T-cell (primary cell): Measurements from ENCODE around the gene NEIL1. TPM values are rescaled to one million over a fixed set of nuclear protein-coding genes. Genes with fewer than 3 reads are reported as not detected.

Experiments used
- ATAC-seq, 4 experiments: fragments of 200-7000 bp in 3 of 4; fragments of 150-1000 bp in 1 of 4; cut with Tn5 transposase; replicated peaks in 1 of 4; 1 replicate in 3 of 4; 2 replicates in 1 of 4; pipeline ENCODE4 v1.10.0; 2021; ENCODE audit warnings: moderate library complexity in 3 of 4, mild to moderate bottlenecking in 2 of 4, moderate number of reproducible peaks in 1 of 4
- CTCF ChIA-PET, 2 donors: fragments of 300-600 bp; sonication (Branson Sonifier 250); formaldehyde crosslinking; loops; one replicate each; lab custom pipeline; 2022; ENCODE audit warnings: antibody characterized with exemption in 2 of 2; lab: Charles Lee
- POLR2A ChIA-PET, 2 donors: fragments of 300-600 bp; sonication (Branson Sonifier 250); formaldehyde crosslinking; loops; one replicate each; lab custom pipeline; 2022; ENCODE audit warnings: antibody characterized with exemption in 2 of 2; lab: Charles Lee
- DNase-seq, 35 experiments: peaks; one replicate each; pipeline versions ENCODE4 v3.0.0 to v3.0.0-alpha.2; 2013 to 2023
- H3K27ac ChIP-seq: one replicate; pipeline ENCODE4 v1.5.1; 2013; ENCODE audit warnings: low read length
- H3K27me3 ChIP-seq, 2 experiments: replicated peaks in 1 of 2; 1 replicate in 1 of 2; 2 replicates in 1 of 2; pipeline versions ENCODE4 v1.6.1 to v1.7.0; 2013; ENCODE audit warnings: low read length in 1 of 2, mixed read lengths in 1 of 2; ENCODE audit not compliant: control insufficient read depth in 2 of 2, insufficient read depth in 2 of 2; ENCODE audit errors: extremely low read depth in 1 of 2
- H3K36me3 ChIP-seq, 2 donors: 1 replicate in 1 of 2; 2 replicates in 1 of 2; pipeline versions ENCODE4 v1.6.1 to v1.7.0; 2013; ENCODE audit warnings: low read length in 1 of 2; ENCODE audit not compliant: control insufficient read depth in 2 of 2, insufficient read depth in 1 of 2; ENCODE audit errors: extremely low read depth in 1 of 2
- H3K4me1 ChIP-seq, 2 experiments: 1 replicate in 1 of 2; 2 replicates in 1 of 2; pipeline versions ENCODE4 v1.6.1 to v1.7.0; 2013; ENCODE audit warnings: low read length in 2 of 2, mixed read lengths in 1 of 2; ENCODE audit not compliant: insufficient read depth in 2 of 2, control insufficient read depth in 1 of 2; ENCODE audit errors: extremely low read depth in 1 of 2
- H3K4me3 ChIP-seq, 2 donors: 1 replicate in 1 of 2; 2 replicates in 1 of 2; pipeline versions ENCODE4 v1.5.1 to v1.7.0; 2013; ENCODE audit warnings: mild to moderate bottlenecking in 2 of 2, low read length in 1 of 2, moderate library complexity in 1 of 2; ENCODE audit not compliant: control insufficient read depth in 1 of 2; ENCODE audit errors: extremely low read depth in 1 of 2
- H3K9me3 ChIP-seq: 2 replicates; pipeline ENCODE4 v1.7.0; 2013
- H3K27ac Mint-ChIP-seq, 2 donors: one replicate each; pipeline ENCODE4 v1.8.0; 2020 to 2021; ENCODE audit warnings: mild to moderate bottlenecking in 2 of 2, mixed read lengths in 2 of 2
- H3K27me3 Mint-ChIP-seq, 2 donors: one replicate each; pipeline ENCODE4 v1.8.0; 2021 to 2022; ENCODE audit warnings: mixed read lengths in 2 of 2
- H3K36me3 Mint-ChIP-seq: one replicate; pipeline ENCODE4 v1.8.0; 2021; ENCODE audit warnings: mixed read lengths
- H3K4me1 Mint-ChIP-seq, 3 donors: one replicate each; pipeline ENCODE4 v1.8.0; 2020 to 2022; ENCODE audit warnings: mixed read lengths in 3 of 3, mild to moderate bottlenecking in 1 of 3
- H3K4me3 Mint-ChIP-seq, 3 donors: one replicate each; pipeline ENCODE4 v1.8.0; 2020 to 2022; ENCODE audit warnings: mild to moderate bottlenecking in 3 of 3, mixed read lengths in 3 of 3, moderate library complexity in 3 of 3
- H3K9me3 Mint-ChIP-seq, 3 donors: one replicate each; pipeline ENCODE4 v1.8.0; 2020 to 2022; ENCODE audit warnings: mixed read lengths in 3 of 3
- WGBS: methylation state at CpG from one replicate; pipeline ENCODE4 v1.1.5; 2013; ENCODE audit warnings: missing lambda C conversion rate; ENCODE audit not compliant: insufficient coverage; 5-methylcytosine and 5-hydroxymethylcytosine counted together
- total RNA-seq, 35 experiments: library from RNA in 6 of 35; stranded (reverse) in 6 of 35; fragments of 120-200 nt in 1 of 35; gene quantifications; one replicate each; pipeline versions ENCODE4 v1.2.1 to v1.2.4 and lab custom pipeline; 2013 to 2026

Gene NEIL1
- total RNA-seq, 5 donors from 2014 or later (not counting 1 experiment from before 2014, with no cell fraction given) = 11.9 to 35.0 (median 15.1) TPM

DNA sequence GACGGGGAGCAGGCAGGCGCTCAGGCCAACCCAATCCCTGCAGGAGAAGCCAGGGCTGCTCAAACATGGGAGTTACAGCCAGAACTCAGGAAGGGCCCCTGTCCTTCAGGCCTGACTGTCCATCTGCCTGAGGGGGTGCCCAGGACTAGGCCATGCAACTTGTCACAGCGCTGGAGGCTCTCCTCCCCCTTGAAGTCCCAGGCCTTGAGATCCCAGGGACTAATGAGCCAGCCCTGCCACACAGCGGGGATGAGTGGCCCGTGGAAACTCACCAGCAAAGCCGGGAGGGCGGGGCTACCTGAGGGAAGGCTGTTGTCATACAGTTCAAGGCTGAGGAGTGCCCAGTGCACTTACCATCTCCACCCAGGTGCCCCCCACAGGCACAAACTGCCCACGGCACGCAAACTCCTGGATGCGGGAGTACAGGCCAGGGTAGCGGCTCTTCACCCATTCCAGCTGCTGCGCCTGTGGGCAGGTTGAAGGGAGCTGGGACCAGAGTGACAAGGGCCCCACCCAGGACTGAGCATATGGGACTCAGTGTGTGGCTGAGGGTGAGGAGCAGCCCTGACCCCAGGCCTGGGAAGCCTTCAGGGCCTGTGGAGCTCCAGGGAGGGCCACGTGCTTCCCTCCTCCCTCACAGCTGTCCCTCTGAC lies 15.3 kb downstream of the NEIL1 start:
- Histone ChIP-seq H3K27ac (no peak overlapping the region), H3K4me3 (no peak overlapping the region), H3K27me3 (no peaks in the 10 kb centered on the region), H3K36me3 (peaks cover 13 to 80% of the 10 kb centered on the region in 2 donors), H3K9me3 (no peaks in the 10 kb centered on the region), H3K4me1 (peaks cover 0 to under 1% of the 10 kb centered on the region in 2 experiments)
- Mint-ChIP-seq H3K4me3 (no peak overlapping the region), H3K36me3 (peaks cover 26% of the 10 kb centered on the region), H3K9me3 (no peaks in the 10 kb centered on the region), H3K4me1 (peaks cover 0 to 7% (median 5%) of the 10 kb centered on the region in 3 donors), H3K27ac (no peak overlapping the region), H3K27me3 (no peaks in the 10 kb centered on the region)
- peak in 1 of 4 experiments; percentile 18 for ATAC-seq
- CTCF ChIA-PET = no interaction called here
- 100% methylated on average over 9 of the region's 13 CpGs for WGBS
- POLR2A ChIA-PET = no interaction called here
- no peak for DNase-seq

DNA sequence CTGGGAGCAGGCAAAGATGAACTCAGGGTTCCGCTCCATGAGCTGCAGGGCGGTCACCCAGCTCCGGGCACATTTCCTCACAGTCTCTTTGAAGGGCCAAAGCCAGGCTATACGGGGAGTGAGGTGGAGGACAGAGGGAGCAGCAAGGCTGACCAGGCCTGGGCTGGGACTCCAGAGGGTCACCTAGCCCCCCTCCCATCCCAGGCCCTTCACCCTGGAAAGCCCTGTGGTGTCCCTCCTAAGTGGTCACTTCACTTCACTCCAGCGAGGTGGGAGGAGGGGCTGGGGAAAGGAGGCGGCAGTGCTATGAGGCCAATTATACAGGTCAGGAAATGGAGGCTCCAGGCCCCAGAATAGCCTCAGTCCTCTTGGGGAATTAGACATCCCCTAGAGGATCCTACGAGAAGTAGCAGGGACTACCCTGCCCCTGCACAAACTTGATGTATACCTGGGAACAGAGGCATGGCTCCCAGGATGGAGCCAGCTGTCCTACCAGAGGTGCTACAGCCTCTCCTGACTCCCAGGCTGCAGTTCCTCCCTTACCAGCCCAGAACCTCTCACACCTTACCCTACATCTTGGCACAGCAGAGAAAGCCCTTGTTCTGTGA lies 15.9 kb downstream of the NEIL1 start:
- peaks cover 13 to 80% of the 10 kb centered on the region in 2 donors for H3K36me3 ChIP-seq

DNA sequence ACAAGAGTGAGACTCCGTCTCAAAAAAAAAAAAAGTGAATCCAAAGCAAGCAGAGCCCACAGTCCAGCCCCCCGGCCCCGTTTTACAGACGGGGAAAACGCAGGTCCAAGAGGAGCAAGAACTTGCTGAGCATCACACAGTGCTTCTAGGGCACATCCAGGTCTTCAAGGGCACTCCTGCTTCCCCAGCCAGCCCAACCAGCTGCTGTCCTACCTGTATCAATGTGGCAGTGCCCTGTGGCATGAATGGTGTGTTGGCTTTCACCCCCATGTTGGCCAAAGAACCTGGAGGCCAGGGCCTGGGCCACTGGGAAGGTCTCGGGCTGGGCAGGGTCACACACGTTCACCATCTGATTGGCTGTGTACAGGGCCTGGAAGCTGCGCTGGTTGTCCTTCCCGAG lies 16.9 kb downstream of the NEIL1 start:
- H3K4me3 ChIP-seq = no peak overlapping the region
- H3K4me1 ChIP-seq = peaks cover 0 to 12% of the 10 kb centered on the region in 2 experiments
- peaks cover 3 to 15% (median 14%) of the 10 kb centered on the region in 3 donors for H3K4me1 Mint-ChIP-seq
- no peaks in the 10 kb centered on the region for H3K9me3 Mint-ChIP-seq
- no peak overlapping the region for H3K4me3 Mint-ChIP-seq
- no peaks in the 10 kb centered on the region for H3K9me3 ChIP-seq
- H3K36me3 ChIP-seq = peaks cover 13 to 71% of the 10 kb centered on the region in 2 donors
- 95% methylated on average over 7 of the region's 9 CpGs for WGBS
- POLR2A ChIA-PET = no interaction called here
- ATAC-seq (no peak), DNase-seq (no peak)
- no peak overlapping the region for H3K27ac Mint-ChIP-seq
- CTCF ChIA-PET = no interaction called here
- H3K27ac ChIP-seq = no peak overlapping the region
- H3K27me3 ChIP-seq = no peaks in the 10 kb centered on the region
- no peaks in the 10 kb centered on the region for H3K27me3 Mint-ChIP-seq
- H3K36me3 Mint-ChIP-seq = peaks cover 23% of the 10 kb centered on the region

More for the DNA sequence above, 15.9 kb downstream of the NEIL1 start:
- ChIA-PET POLR2A (no interaction called here), CTCF (no interaction called here)
- Mint-ChIP-seq H3K27ac (no peak overlapping the region), H3K9me3 (no peaks in the 10 kb centered on the region), H3K4me1 (peaks cover 0 to 13% (median 11%) of the 10 kb centered on the region in 3 donors), H3K27me3 (no peaks in the 10 kb centered on the region), H3K4me3 (no peak overlapping the region), H3K36me3 (peaks cover 26% of the 10 kb centered on the region)
- no peaks in the 10 kb centered on the region for H3K9me3 ChIP-seq
- no peak overlapping the region for H3K4me3 ChIP-seq
- no peaks in the 10 kb centered on the region for H3K27me3 ChIP-seq
- peaks cover 0 to 7% of the 10 kb centered on the region in 2 experiments for H3K4me1 ChIP-seq
- no peak for DNase-seq
- WGBS = 96% methylated on average over 5 of the region's 7 CpGs
- no peak overlapping the region for H3K27ac ChIP-seq
- ATAC-seq = no peak

DNA sequence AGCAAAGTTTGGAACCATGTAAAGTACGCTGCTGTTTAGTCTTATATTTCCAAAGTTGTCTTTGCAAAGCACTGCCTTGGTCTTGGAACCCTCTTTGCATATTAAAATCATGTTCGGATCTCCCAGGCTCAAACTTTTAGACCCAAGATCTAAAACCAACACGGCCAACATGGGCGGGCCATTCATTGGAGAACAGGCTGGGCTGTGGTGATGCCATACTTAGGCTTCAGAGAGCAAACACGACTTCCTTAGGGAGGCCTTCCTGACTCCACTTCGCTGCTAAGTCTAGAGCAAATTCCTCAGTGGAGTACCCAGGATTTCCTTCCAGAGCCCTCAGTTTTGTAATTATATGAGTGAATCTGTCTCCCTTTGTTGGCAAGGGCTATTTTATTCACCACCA lies 18.0 kb downstream of the NEIL1 start:
- H3K36me3 ChIP-seq = peaks cover 7 to 60% of the 10 kb centered on the region in 2 donors
- ChIA-PET POLR2A (no interaction called here), CTCF (no interaction called here)
- 94% methylated on average over 3 of the region's 6 CpGs for WGBS
- H3K9me3 Mint-ChIP-seq = no peaks in the 10 kb centered on the region
- H3K4me3 ChIP-seq = no peak overlapping the region
- no peak overlapping the region for H3K4me3 Mint-ChIP-seq
- H3K27me3 ChIP-seq = no peaks in the 10 kb centered on the region
- no peak overlapping the region for H3K27ac Mint-ChIP-seq
- H3K36me3 Mint-ChIP-seq = peaks cover 23% of the 10 kb centered on the region
- H3K27ac ChIP-seq = no peak overlapping the region
- H3K4me1 Mint-ChIP-seq = peaks cover 14 to 26% (median 25%) of the 10 kb centered on the region in 3 donors
- H3K4me1 ChIP-seq = peaks cover 3 to 18% of the 10 kb centered on the region in 2 experiments
- no peak for ATAC-seq
- no peaks in the 10 kb centered on the region for H3K27me3 Mint-ChIP-seq
- DNase-seq = no peak
- no peaks in the 10 kb centered on the region for H3K9me3 ChIP-seq

GRCh38 chr15:75366163-75366562 lies 19.3 kb downstream of the NEIL1 start:
- Mint-ChIP-seq H3K9me3 (no peaks in the 10 kb centered on the region), H3K27me3 (no peaks in the 10 kb centered on the region), H3K4me3 (no peak overlapping the region), H3K36me3 (peaks cover 22% of the 10 kb centered on the region), H3K4me1 (peaks cover 16 to 28% (median 27%) of the 10 kb centered on the region in 3 donors), H3K27ac (no peak overlapping the region)
- Histone ChIP-seq H3K9me3 (no peaks in the 10 kb centered on the region), H3K4me3 (no peak overlapping the region), H3K4me1 (peaks cover 3 to 18% of the 10 kb centered on the region in 2 experiments), H3K27me3 (no peaks in the 10 kb centered on the region), H3K36me3 (peaks cover 3 to 60% of the 10 kb centered on the region in 2 donors), H3K27ac (no peak overlapping the region)
- ATAC-seq (no peak), DNase-seq (no peak)
- CTCF ChIA-PET = interaction anchor here in 1 of 2 donors (1.4 kb wide), 1 partner anchor 275 kb away, joined by 7 read pairs; no protein-coding TSS in a partner anchor
- POLR2A ChIA-PET = no interaction called here
- no CpG with 5 or more reads among the region's 3 CpGs for WGBS

DNA sequence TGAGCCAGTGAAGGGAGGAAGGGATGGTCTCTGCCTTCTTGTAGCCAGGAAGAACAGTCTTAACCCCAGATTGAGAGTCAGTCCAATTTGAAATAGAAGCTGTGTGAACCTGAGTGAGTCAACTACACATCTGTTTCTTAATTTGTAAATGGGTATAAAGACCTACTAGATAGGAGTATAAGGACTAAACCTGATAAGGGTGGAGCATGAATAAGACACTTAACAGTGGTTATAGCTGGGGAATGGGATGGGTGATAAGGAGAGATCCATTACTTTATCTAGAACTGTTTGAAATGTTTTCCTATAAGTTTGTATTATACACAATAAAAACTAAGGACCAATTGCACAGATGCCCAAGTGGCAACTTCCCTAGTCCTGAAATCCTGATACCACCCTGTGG lies 20.2 kb downstream of the NEIL1 start:
- Mint-ChIP-seq H3K27ac (peak overlapping the region; percentile 61 to 95), H3K4me3 (peak overlapping the region; percentile 89 to 91 (median 90)), H3K36me3 (peaks cover 28% of the 10 kb centered on the region), H3K4me1 (peaks cover 16 to 28% (median 27%) of the 10 kb centered on the region in 3 donors), H3K27me3 (no peaks in the 10 kb centered on the region), H3K9me3 (no peaks in the 10 kb centered on the region)
- Histone ChIP-seq H3K4me3 (no peak overlapping the region), H3K27me3 (no peaks in the 10 kb centered on the region), H3K9me3 (no peaks in the 10 kb centered on the region), H3K36me3 (peaks cover 2 to 60% of the 10 kb centered on the region in 2 donors), H3K4me1 (peaks cover 3 to 18% of the 10 kb centered on the region in 2 experiments), H3K27ac (peak overlapping the region; percentile 92)
- ChIA-PET CTCF (interaction anchor here in 1 of 2 donors (1.0 to 1.7 kb wide), 8 partner anchors 9 to 274 kb away, joined by 3 to 17 read pairs (median 5); no protein-coding TSS in a partner anchor), POLR2A (interaction anchor here in 1 of 2 donors (0.8 kb wide), 1 partner anchor 16 kb away, joined by 3 read pairs; no protein-coding TSS in a partner anchor)
- DNase-seq (no peak), ATAC-seq (no peak)
